Liver (tissue), 3 donors: ENCODE data around the gene MST1.

Experiments
- HNF4A ChIP-seq, 2 donors: conservative IDR thresholded peaks; 2 replicates each; pipeline ENCODE4 v1.6.1; 2016; ENCODE audit warnings: antibody characterized with exemption in 2 of 2, mild to moderate bottlenecking in 2 of 2
- RAD21 ChIP-seq, 2 donors: IDR thresholded peaks; 2 replicates each; pipeline ENCODE4 v1.6.1; 2016; ENCODE audit warnings: antibody characterized with exemption in 2 of 2, mild to moderate bottlenecking in 2 of 2
- SP1 ChIP-seq: IDR thresholded peaks from 2 replicates; pipeline ENCODE4 v1.6.1; 2018; ENCODE audit warnings: antibody characterized with exemption, mild to moderate bottlenecking
- TAF1 ChIP-seq: conservative IDR thresholded peaks from 2 replicates; pipeline ENCODE4 v1.6.1; 2016; ENCODE audit warnings: antibody characterized with exemption, mild to moderate bottlenecking
- TF ChIP-seq, protein P1 (sequence below): IDR thresholded peaks from 2 replicates; pipeline ENCODE4 v1.6.1; 2016; ENCODE audit warnings: antibody characterized with exemption
- TF ChIP-seq, protein P2 (sequence below): fragments of 150-350 bp; IDR thresholded peaks from 2 replicates; pipeline ENCODE4 v1.5.1; 2017; ENCODE audit warnings: improper control_type of control experiment, low read depth, low read length; ENCODE audit not compliant: missing input control
- TF ChIP-seq, protein P3 (sequence below): IDR thresholded peaks from 2 replicates; pipeline ENCODE4 v1.6.1; 2016; ENCODE audit warnings: antibody characterized with exemption, mild to moderate bottlenecking
- TF ChIP-seq, protein P4 (sequence below): IDR thresholded peaks from 2 replicates; pipeline ENCODE4 v1.6.1; 2016; ENCODE audit warnings: antibody characterized with exemption
- donor health status: healthy.
- donor health status: healthy.

DNA sequence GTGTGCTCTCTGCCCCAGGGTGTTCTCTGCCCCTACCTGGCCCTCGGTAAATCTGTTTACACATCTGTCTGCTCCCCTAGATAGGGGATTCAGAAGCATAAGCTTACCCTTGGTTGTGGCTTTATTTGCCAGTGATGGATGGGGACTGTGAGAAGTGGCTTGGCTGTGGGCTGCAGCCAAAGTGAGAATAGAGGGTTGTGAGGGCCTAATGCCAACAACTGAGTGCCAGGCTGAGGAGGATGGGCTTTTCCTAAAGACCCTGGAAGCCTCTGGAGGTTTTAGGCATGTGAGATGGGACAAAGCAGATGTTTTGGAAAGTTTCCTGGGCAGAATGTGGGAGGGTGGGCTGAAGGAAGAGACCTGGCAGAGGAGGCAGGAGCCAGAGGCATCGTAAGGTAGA lies 30.6 kb downstream of the MST1 start:
- TF ChIP-seq, protein P1, sequence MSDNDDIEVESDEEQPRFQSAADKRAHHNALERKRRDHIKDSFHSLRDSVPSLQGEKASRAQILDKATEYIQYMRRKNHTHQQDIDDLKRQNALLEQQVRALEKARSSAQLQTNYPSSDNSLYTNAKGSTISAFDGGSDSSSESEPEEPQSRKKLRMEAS: no peak
- TF ChIP-seq, protein P2, sequence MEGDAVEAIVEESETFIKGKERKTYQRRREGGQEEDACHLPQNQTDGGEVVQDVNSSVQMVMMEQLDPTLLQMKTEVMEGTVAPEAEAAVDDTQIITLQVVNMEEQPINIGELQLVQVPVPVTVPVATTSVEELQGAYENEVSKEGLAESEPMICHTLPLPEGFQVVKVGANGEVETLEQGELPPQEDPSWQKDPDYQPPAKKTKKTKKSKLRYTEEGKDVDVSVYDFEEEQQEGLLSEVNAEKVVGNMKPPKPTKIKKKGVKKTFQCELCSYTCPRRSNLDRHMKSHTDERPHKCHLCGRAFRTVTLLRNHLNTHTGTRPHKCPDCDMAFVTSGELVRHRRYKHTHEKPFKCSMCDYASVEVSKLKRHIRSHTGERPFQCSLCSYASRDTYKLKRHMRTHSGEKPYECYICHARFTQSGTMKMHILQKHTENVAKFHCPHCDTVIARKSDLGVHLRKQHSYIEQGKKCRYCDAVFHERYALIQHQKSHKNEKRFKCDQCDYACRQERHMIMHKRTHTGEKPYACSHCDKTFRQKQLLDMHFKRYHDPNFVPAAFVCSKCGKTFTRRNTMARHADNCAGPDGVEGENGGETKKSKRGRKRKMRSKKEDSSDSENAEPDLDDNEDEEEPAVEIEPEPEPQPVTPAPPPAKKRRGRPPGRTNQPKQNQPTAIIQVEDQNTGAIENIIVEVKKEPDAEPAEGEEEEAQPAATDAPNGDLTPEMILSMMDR: no peak
- TF ChIP-seq, protein P3, sequence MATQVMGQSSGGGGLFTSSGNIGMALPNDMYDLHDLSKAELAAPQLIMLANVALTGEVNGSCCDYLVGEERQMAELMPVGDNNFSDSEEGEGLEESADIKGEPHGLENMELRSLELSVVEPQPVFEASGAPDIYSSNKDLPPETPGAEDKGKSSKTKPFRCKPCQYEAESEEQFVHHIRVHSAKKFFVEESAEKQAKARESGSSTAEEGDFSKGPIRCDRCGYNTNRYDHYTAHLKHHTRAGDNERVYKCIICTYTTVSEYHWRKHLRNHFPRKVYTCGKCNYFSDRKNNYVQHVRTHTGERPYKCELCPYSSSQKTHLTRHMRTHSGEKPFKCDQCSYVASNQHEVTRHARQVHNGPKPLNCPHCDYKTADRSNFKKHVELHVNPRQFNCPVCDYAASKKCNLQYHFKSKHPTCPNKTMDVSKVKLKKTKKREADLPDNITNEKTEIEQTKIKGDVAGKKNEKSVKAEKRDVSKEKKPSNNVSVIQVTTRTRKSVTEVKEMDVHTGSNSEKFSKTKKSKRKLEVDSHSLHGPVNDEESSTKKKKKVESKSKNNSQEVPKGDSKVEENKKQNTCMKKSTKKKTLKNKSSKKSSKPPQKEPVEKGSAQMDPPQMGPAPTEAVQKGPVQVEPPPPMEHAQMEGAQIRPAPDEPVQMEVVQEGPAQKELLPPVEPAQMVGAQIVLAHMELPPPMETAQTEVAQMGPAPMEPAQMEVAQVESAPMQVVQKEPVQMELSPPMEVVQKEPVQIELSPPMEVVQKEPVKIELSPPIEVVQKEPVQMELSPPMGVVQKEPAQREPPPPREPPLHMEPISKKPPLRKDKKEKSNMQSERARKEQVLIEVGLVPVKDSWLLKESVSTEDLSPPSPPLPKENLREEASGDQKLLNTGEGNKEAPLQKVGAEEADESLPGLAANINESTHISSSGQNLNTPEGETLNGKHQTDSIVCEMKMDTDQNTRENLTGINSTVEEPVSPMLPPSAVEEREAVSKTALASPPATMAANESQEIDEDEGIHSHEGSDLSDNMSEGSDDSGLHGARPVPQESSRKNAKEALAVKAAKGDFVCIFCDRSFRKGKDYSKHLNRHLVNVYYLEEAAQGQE: no peak
- TF ChIP-seq, protein P4, sequence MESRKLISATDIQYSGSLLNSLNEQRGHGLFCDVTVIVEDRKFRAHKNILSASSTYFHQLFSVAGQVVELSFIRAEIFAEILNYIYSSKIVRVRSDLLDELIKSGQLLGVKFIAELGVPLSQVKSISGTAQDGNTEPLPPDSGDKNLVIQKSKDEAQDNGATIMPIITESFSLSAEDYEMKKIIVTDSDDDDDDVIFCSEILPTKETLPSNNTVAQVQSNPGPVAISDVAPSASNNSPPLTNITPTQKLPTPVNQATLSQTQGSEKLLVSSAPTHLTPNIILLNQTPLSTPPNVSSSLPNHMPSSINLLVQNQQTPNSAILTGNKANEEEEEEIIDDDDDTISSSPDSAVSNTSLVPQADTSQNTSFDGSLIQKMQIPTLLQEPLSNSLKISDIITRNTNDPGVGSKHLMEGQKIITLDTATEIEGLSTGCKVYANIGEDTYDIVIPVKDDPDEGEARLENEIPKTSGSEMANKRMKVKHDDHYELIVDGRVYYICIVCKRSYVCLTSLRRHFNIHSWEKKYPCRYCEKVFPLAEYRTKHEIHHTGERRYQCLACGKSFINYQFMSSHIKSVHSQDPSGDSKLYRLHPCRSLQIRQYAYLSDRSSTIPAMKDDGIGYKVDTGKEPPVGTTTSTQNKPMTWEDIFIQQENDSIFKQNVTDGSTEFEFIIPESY: no peak
- TF ChIP-seq TAF1: no peak
- TF ChIP-seq RAD21 (IDR thresholded peaks at IDR 0.05): no peak
- TF ChIP-seq SP1: no peak
- TF ChIP-seq HNF4A (conservative IDR thresholded peaks at IDR 0.05): no peak
